Right atrium auricular region (tissue), 2 donors: ENCODE results near the gene TFPT. TPM values are rescaled to one million over a fixed set of nuclear protein-coding genes. Genes with fewer than 3 reads are reported as not detected.
A peak's percentile ranks its signal among the peaks of the same experiment; 100 is the strongest.

Source experiments
- DNase-seq: peaks from one replicate; pipeline ENCODE4 v3.0.0-alpha.2; 2019; ENCODE audit warnings: low spot score
- H3K27ac ChIP-seq, 2 donors: fragments of 200-600 bp; sonication (generic); 1 replicate in 1 of 2; 2 replicates in 1 of 2; pipeline ENCODE4 v1.5.1; 2016 to 2019
- H3K27me3 ChIP-seq, 2 donors: fragments of 200-600 bp; sonication (generic); one replicate each; pipeline versions ENCODE4 v1.5.1 to v1.6.0; 2017 to 2019
- H3K36me3 ChIP-seq: fragments of 200-600 bp; sonication (generic); one replicate; pipeline ENCODE4 v1.5.1; 2016
- H3K4me1 ChIP-seq, 2 donors: fragments of 200-600 bp; sonication (generic); one replicate each; pipeline versions ENCODE4 v1.5.1 to v1.6.0; 2017 to 2019
- H3K4me3 ChIP-seq, 2 donors: fragments of 200-600 bp; sonication (generic); 1 replicate in 1 of 2; 2 replicates in 1 of 2; pipeline ENCODE4 v1.5.1; 2017 to 2019; ENCODE audit warnings: mild to moderate bottlenecking in 1 of 2, moderate library complexity in 1 of 2
- H3K9me3 ChIP-seq, 2 donors: fragments of 200-600 bp; sonication (generic); one replicate each; pipeline ENCODE4 v1.5.1; 2019
- CTCF ChIP-seq, 2 donors: fragments of 200-600 bp; sonication (generic); IDR thresholded peaks; one replicate each; pipeline ENCODE4 v1.5.1; 2019; ENCODE audit warnings: antibody characterized with exemption in 2 of 2
- total RNA-seq, 2 donors: library from RNA; depleted of rRNA; stranded (reverse); fragments of >200 nt; gene quantifications; one replicate each; pipeline ENCODE4 v1.1.0, GENCODE V29; 2016

TFPT gene
- total RNA-seq, 2 donors from 2014 or later = 10.2 to 19.6 TPM

DNA sequence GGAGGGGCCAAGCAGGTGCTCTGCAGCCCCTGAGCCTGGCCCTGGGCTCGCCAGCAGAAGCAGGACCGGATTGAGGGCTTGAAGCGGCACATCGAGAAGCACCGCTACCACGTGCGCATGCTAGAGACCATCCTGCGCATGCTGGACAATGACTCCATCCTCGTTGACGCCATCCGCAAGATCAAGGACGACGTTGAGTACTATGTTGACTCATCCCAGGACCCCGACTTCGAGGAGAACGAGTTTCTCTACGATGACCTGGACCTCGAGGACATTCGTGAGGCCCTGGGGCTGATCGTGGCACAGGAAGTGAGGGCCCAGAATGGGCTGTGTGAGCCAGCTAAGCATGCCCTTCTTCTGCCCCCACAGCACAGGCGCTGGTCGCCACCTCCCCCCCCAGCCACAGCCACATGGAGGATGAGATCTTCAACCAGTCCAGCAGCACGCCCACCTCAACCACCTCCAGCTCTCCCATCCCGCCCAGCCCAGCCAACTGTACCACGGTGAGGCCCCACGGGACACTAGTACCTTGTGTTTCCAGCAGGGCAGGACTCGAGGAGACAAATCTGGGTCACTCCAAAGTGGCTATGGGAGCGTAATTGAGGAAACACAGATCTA lies 30.2 kb upstream of the TFPT start:
- DNase-seq = no peak

DNA sequence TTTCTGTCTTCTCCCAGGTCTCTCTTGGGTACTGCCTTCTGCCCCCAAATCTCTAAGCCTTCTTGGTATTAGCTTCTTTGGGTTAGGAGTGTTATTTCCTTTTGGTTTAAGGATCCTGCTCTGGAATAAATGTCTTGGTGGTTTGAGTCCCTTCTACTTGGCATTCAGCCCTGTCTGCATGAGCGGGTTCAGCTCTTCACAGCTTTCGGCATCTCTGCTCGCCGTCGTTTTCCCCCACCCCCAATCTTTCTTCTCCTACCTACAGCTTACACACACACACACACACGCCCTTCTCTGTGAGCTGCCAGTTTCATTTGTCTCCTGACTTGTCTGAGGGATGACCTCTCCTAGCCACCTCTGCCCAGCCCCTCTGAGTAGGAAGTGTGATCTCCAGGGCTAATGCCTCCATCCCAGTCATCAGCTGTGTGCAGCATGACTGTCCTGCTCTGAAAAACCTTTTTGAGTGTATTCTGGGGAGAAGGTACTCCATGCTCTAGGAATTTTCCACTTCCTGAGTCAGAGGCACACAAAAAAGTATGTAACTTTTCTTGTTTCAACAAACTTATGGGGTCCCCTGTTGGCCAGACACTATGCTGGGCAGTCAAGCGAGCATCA lies 26.8 kb upstream of the TFPT start:
- Histone ChIP-seq H3K4me3 (no peak overlapping the region), H3K27ac (no peak overlapping the region), H3K27me3 (no peaks in the 10 kb centered on the region), H3K9me3 (no peaks in the 10 kb centered on the region), H3K36me3 (peaks cover 49% of the 10 kb centered on the region), H3K4me1 (peaks cover 0 to 41% of the 10 kb centered on the region in 2 donors)
- no peak for DNase-seq
- TF ChIP-seq CTCF (IDR thresholded peaks at IDR 0.05) = no peak

More for the DNA sequence above, 30.2 kb upstream of the TFPT start:
- H3K27ac ChIP-seq = no peak overlapping the region
- peaks cover 0 to 27% of the 10 kb centered on the region in 2 donors for H3K4me1 ChIP-seq
- TF ChIP-seq CTCF (IDR thresholded peaks at IDR 0.05) = no peak
- no peaks in the 10 kb centered on the region for H3K9me3 ChIP-seq
- peaks cover 81% of the 10 kb centered on the region for H3K36me3 ChIP-seq
- no peaks in the 10 kb centered on the region for H3K27me3 ChIP-seq
- H3K4me3 ChIP-seq = no peak overlapping the region

DNA sequence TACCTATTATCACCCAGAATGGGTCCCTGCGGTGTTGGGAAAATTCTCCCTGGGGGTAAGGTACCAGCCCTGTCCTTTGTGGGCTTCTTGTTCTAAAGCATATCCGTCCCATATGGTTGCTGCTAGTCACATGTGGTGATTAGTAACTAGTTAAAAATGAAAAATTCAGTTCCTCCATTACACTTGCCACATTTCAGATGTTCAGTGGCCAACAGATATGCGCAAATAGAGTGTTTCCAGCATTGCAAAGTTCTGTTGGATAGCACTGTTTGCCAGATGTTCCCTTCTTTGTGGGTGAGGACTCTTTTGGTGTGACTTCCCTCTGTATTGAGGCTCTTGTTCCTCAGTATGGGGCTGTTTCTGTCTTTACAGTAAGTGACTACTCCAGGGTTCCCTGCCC lies 25.9 kb upstream of the TFPT start:
- peaks cover 0 to 37% of the 10 kb centered on the region in 2 donors for H3K4me1 ChIP-seq
- H3K36me3 ChIP-seq = peaks cover 40% of the 10 kb centered on the region
- TF ChIP-seq CTCF (IDR thresholded peaks at IDR 0.05) = no peak
- H3K9me3 ChIP-seq = no peaks in the 10 kb centered on the region
- no peak overlapping the region for H3K27ac ChIP-seq
- no peak for DNase-seq
- no peaks in the 10 kb centered on the region for H3K27me3 ChIP-seq
- no peak overlapping the region for H3K4me3 ChIP-seq

- TF ChIP-seq CTCF (IDR thresholded peaks at IDR 0.05) = no peak
- peak overlapping the region; percentile 92 to 97 for H3K27ac ChIP-seq
- H3K4me3 ChIP-seq = peak overlapping the region; percentile 97 to 99
- DNase-seq = no peak
- peaks cover 13% of the 10 kb centered on the region for H3K36me3 ChIP-seq
- H3K9me3 ChIP-seq = no peaks in the 10 kb centered on the region
- H3K4me1 ChIP-seq = peaks cover 0 to 44% of the 10 kb centered on the region in 2 donors
- no peaks in the 10 kb centered on the region for H3K27me3 ChIP-seq
Observed at GRCh38 chr19:54138489-54139256, 23.2 kb upstream of the TFPT start.

GRCh38 chr19:54137699-54138488 lies 22.4 kb upstream of the TFPT start, which contains the start of gene CNOT3:
Gene CNOT3 (plus strand): TSS chr19:54137762. CDS start chr19:54142979, 5,217 bp downstream.
- H3K9me3 ChIP-seq = no peaks in the 10 kb centered on the region
- peak within 1 kb of the TSS; percentile 97 to 99 for H3K4me3 ChIP-seq
- H3K4me1 ChIP-seq = peaks cover 0 to 44% of the 10 kb centered on the region in 2 donors
- no peak for DNase-seq
- peaks cover 5% of the 10 kb centered on the region for H3K36me3 ChIP-seq
- TF ChIP-seq CTCF (IDR thresholded peaks at IDR 0.05) = peak in 1 of 2 donors; percentile 13
- peak within 1 kb of the TSS; percentile 92 to 97 for H3K27ac ChIP-seq
- H3K27me3 ChIP-seq = no peaks in the 10 kb centered on the region
